Peyer's patch (tissue), 4 donors: Measurements from ENCODE around the gene CCNQ. TPM values are rescaled to one million over a fixed set of nuclear protein-coding genes. Genes with fewer than 3 reads are reported as not detected.

Source experiments
- DNase-seq, 3 donors: peaks; one replicate each; pipeline ENCODE4 v3.0.0-alpha.2; 2017 to 2019
- H3K27ac ChIP-seq, 4 donors: fragments of 200-600 bp; sonication (generic); one replicate each; pipeline ENCODE4 v1.5.1; 2016 to 2019
- H3K27me3 ChIP-seq, 2 donors: fragments of 200-600 bp; sonication (generic); one replicate each; pipeline ENCODE4 v1.5.1; 2019
- H3K36me3 ChIP-seq, 3 donors: fragments of 200-600 bp; sonication (generic); one replicate each; pipeline ENCODE4 v1.5.1; 2016 to 2019
- H3K4me1 ChIP-seq, 4 donors: fragments of 200-600 bp; sonication (generic); one replicate each; pipeline ENCODE4 v1.5.1; 2016 to 2019
- H3K4me3 ChIP-seq, 4 donors: fragments of 200-600 bp; sonication (generic); 1 replicate in 3 of 4; 2 replicates in 1 of 4; pipeline ENCODE4 v1.5.1; 2016 to 2019; ENCODE audit warnings: mild to moderate bottlenecking in 1 of 4
- H3K9me3 ChIP-seq, 4 donors: fragments of 200-600 bp; sonication (generic); one replicate each; pipeline ENCODE4 v1.5.1; 2016 to 2019; ENCODE audit warnings: mild to moderate bottlenecking in 1 of 4
- POLR2A ChIP-seq, 2 donors: fragments of 450-650 bp; IDR thresholded peaks; one replicate each; pipeline ENCODE4 v1.5.1; 2017; ENCODE audit warnings: antibody characterized with exemption in 2 of 2, mild to moderate bottlenecking in 2 of 2, moderate library complexity in 2 of 2
- total RNA-seq, 4 donors: library from RNA; depleted of rRNA; stranded (reverse); fragments of >200 nt; gene quantifications; one replicate each; pipeline ENCODE4 v1.1.0, GENCODE V29; 2016
- TF ChIP-seq, protein P1 (sequence below), 6 experiments: fragments of 450-650 bp in 4 of 6; fragments of 200-600 bp in 2 of 6; sonication (generic) in 1 of 6; IDR thresholded peaks; one replicate each; pipeline ENCODE4 v1.5.1; 2017 to 2019; ENCODE audit warnings: antibody characterized with exemption in 6 of 6, mild to moderate bottlenecking in 3 of 6, moderate library complexity in 1 of 6

Gene CCNQ
- total RNA-seq, 4 donors from 2014 or later: 19.0 to 33.3 (median 20.6) TPM

GRCh38 chrX:153638041-153638371 is 39.1 kb upstream of the CCNQ start:
- Histone ChIP-seq H3K4me3 (no peak overlapping the region), H3K27ac (no peak overlapping the region), H3K9me3 (no peaks in the 10 kb centered on the region), H3K4me1 (peaks cover 0 to 11% (median 4%) of the 10 kb centered on the region in 4 donors), H3K27me3 (no peaks in the 10 kb centered on the region), H3K36me3 (no peaks in the 10 kb centered on the region)
- DNase-seq: peak in 1 of 3 donors; percentile 21
- TF ChIP-seq POLR2A (IDR thresholded peaks at IDR 0.05): no peak
- TF ChIP-seq, protein P1, sequence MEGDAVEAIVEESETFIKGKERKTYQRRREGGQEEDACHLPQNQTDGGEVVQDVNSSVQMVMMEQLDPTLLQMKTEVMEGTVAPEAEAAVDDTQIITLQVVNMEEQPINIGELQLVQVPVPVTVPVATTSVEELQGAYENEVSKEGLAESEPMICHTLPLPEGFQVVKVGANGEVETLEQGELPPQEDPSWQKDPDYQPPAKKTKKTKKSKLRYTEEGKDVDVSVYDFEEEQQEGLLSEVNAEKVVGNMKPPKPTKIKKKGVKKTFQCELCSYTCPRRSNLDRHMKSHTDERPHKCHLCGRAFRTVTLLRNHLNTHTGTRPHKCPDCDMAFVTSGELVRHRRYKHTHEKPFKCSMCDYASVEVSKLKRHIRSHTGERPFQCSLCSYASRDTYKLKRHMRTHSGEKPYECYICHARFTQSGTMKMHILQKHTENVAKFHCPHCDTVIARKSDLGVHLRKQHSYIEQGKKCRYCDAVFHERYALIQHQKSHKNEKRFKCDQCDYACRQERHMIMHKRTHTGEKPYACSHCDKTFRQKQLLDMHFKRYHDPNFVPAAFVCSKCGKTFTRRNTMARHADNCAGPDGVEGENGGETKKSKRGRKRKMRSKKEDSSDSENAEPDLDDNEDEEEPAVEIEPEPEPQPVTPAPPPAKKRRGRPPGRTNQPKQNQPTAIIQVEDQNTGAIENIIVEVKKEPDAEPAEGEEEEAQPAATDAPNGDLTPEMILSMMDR (IDR thresholded peaks at IDR 0.05): no peak

GRCh38 chrX:153637121-153638040 is 38.4 kb upstream of the CCNQ start:
- Histone ChIP-seq H3K9me3 (no peaks in the 10 kb centered on the region), H3K4me3 (no peak overlapping the region), H3K27me3 (no peaks in the 10 kb centered on the region), H3K4me1 (peaks cover 0 to 6% (median 2%) of the 10 kb centered on the region in 4 donors), H3K36me3 (no peaks in the 10 kb centered on the region), H3K27ac (no peak overlapping the region)
- DNase-seq: peak in 2 of 3 donors; percentile 13 to 33
- TF ChIP-seq, protein P1 (IDR thresholded peaks at IDR 0.05): no peak
- TF ChIP-seq POLR2A (IDR thresholded peaks at IDR 0.05): no peak

DNA sequence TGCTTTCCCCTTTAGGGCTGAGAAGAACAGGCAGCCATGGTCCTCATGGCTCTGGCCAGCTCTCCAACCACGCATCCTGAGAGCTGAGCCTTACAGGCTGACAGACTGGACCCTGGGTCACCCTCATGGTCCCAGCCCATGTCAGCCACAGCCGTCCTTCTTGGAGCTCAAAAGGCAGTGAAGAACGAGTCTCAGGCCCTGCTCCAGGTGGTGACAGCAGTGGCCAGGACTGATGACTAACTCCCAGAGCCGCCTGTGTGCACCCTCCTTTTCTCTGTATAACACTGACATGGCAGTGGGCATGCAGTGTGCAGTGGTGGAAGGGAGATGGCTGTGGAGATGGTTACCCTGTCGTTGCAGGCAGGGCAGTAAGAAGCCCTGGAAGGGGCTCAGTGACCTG is 37.8 kb upstream of the CCNQ start:
- H3K4me1 ChIP-seq: no peaks in the 10 kb centered on the region
- H3K36me3 ChIP-seq: no peaks in the 10 kb centered on the region
- no peak for TF ChIP-seq POLR2A (IDR thresholded peaks at IDR 0.05)
- TF ChIP-seq, protein P1 (IDR thresholded peaks at IDR 0.05): no peak
- H3K4me3 ChIP-seq: no peak overlapping the region
- no peaks in the 10 kb centered on the region for H3K9me3 ChIP-seq
- no peak for DNase-seq
- no peaks in the 10 kb centered on the region for H3K27me3 ChIP-seq
- H3K27ac ChIP-seq: no peak overlapping the region

DNA sequence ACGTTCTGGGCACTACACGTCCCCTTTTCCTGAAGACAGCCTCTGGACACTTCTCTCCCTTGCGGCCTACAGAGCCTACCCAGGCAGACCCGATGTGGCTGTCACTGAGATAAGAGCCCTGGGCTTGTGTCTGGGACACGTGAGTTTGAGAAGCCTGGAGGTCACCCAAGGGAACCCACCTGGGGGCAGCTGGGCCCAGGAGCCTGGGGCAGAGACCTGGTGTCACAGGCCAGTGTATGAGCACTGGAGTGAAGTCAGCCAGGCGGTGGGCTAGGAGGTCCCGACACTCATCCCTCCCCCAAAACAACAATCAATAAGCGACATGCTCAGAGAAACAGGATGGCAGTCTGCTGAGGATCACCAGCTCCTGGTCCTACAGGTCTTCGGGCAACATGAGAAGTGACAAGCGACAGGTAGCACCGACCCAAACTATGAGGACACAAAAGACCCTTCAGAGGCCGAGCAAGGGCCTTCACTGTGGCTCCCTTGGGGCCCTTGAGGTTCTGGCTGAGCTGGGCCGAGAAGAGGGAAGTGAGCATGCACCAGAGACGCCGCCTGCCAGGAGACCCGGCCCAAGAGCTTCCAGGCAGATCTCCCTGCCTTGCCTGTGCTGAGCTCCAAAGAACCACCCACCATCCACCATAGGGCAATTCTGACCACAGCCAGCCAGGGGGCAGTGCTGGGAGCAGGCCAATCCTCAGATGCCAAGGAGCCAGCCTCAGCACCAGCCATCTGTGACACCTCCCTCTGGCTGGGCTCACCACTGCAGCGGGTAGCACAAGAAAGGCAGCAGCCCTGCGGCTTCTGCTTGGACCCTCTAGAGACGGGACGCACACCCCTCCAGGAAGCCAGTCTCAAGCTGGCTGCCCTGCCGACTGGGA is 37.1 kb upstream of the CCNQ start:
- no peak for TF ChIP-seq POLR2A (IDR thresholded peaks at IDR 0.05)
- TF ChIP-seq, protein P1 (IDR thresholded peaks at IDR 0.05): peak in 2 of 6 experiments; percentile 11 to 18
- Histone ChIP-seq H3K9me3 (no peaks in the 10 kb centered on the region), H3K27ac (no peak overlapping the region), H3K4me3 (no peak overlapping the region), H3K36me3 (no peaks in the 10 kb centered on the region), H3K4me1 (no peaks in the 10 kb centered on the region), H3K27me3 (no peaks in the 10 kb centered on the region)
- DNase-seq: peak in 2 of 3 donors; percentile 23 to 50

- H3K27ac ChIP-seq: no peak overlapping the region
- DNase-seq: no peak
- H3K9me3 ChIP-seq: no peaks in the 10 kb centered on the region
- no peaks in the 10 kb centered on the region for H3K27me3 ChIP-seq
- no peaks in the 10 kb centered on the region for H3K4me1 ChIP-seq
- TF ChIP-seq, protein P1 (IDR thresholded peaks at IDR 0.05): no peak
- no peak for TF ChIP-seq POLR2A (IDR thresholded peaks at IDR 0.05)
- H3K4me3 ChIP-seq: no peak overlapping the region
- no peaks in the 10 kb centered on the region for H3K36me3 ChIP-seq
Measured at GRCh38 chrX:153635388-153635787, 36.4 kb upstream of the CCNQ start.
